Upper lobe of left lung (tissue), 4 donors: Measurements from ENCODE around the gene CDR2.
"Not testable (repeated sequence)": the region's sequence is repeated elsewhere in the genome, so short reads cannot be mapped to it uniquely, and the experiment has no call there.

Source experiments
- POLR2AphosphoS5 ChIP-seq, 2 donors: sonication (generic); formaldehyde crosslinking; IDR thresholded peaks; one replicate each; pipeline ENCODE4 v1.5.1; 2017; ENCODE audit warnings: antibody characterized with exemption in 2 of 2
- TF ChIP-seq, protein P1 (sequence below), 6 experiments: fragments of 450-650 bp in 4 of 6; fragments of 200-600 bp in 2 of 6; sonication (generic) in 2 of 6; IDR thresholded peaks; one replicate each; pipeline ENCODE4 v1.5.1; 2016 to 2019; ENCODE audit warnings: antibody characterized with exemption in 6 of 6

DNA sequence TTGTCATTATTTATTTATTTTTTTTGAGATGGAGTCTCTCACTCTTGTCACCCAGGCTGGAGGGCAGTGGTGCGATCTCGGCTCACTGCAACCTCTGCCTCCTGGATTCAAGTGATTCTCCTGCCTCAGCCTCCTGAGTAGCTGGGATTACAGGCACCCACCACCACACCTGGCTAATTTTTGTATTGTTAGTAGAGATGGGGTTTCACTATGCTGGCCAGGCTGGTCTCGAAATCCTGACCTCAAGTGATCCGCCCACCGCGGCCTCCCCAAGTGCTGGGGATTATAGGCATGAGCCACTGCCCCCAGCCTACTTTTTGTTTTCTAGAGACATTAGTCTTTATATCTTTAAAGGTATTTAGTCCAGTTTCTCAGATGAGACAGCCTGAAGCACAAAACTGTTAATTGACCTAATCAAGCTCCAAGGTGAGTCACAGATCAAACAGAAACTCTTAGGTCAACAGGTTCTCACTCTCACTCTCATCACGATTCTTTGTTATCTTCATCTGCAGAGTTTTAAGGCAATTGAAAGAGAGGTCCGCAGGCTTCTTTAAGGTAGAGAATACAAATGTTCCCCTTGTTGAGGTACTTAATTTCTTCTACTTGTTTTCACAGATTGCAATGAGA lies 6.1 kb downstream of the CDR2 start:
- TF ChIP-seq, protein P1, sequence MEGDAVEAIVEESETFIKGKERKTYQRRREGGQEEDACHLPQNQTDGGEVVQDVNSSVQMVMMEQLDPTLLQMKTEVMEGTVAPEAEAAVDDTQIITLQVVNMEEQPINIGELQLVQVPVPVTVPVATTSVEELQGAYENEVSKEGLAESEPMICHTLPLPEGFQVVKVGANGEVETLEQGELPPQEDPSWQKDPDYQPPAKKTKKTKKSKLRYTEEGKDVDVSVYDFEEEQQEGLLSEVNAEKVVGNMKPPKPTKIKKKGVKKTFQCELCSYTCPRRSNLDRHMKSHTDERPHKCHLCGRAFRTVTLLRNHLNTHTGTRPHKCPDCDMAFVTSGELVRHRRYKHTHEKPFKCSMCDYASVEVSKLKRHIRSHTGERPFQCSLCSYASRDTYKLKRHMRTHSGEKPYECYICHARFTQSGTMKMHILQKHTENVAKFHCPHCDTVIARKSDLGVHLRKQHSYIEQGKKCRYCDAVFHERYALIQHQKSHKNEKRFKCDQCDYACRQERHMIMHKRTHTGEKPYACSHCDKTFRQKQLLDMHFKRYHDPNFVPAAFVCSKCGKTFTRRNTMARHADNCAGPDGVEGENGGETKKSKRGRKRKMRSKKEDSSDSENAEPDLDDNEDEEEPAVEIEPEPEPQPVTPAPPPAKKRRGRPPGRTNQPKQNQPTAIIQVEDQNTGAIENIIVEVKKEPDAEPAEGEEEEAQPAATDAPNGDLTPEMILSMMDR (IDR thresholded peaks at IDR 0.05) = not testable (repeated sequence)
- not testable (repeated sequence) for TF ChIP-seq POLR2AphosphoS5 (IDR thresholded peaks at IDR 0.05)
